ENCODE measurements around the gene BRD4.
"Not testable (repeated sequence)": the region's sequence is repeated elsewhere in the genome, so short reads cannot be mapped to it uniquely, and the experiment has no call there.

The BRD4 gene

GRCh38 chr19:15360015-15360414 is 27.7 kb upstream of the BRD4 start:
- not testable (repeated sequence) for DNase-seq (ENCODE audit: low read depth)

- no peak for DNase-seq (ENCODE audit: low read depth)
These were observed 26.6 kb upstream of the BRD4 start for GRCh38 chr19:15358918-15359317.

- DNase-seq (ENCODE audit: low read depth), result no peak
These were observed 25.6 kb upstream of the BRD4 start for GRCh38 chr19:15357906-15358305.

DNA sequence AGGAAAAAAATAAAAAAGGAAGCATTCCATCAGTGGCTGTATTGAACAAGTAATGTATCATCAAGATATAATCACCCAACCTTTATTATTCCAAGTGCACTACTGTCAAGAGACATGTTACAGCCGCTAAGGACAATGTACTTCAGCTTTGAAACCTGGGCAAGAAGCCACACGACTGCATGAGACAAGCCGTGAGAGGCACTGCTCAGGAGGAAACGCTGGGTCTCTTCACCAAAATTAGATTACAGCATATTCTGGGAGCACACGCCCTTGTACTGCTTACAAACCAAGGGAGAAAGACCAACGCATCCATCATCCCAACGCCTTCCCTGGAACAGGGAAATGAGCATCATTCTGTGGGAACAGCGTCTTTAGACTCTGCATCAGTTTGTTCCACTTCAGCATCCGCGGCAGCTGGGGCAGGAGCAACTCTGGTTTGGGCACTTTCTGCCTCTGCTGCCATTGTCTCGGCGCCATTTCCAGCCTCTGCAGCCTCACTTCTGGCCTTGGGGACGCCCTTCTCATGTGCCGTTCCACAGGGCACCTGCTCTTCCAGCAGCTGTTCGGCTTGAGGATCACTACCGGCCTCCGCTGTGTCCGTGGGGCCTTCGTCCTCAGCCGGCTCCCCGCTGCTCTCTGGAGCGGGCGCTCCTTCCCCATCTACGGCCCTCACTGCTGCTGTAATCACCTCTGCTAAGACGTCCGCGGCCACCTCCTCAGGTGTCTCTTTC is 22.4 kb upstream of the BRD4 start:
- DNase-seq (ENCODE audit: low read depth), result no peak

- DNase-seq (ENCODE audit: low read depth), result no peak
These were observed 21.6 kb upstream of the BRD4 start for GRCh38 chr19:15353908-15354307.

GRCh38 chr19:15352535-15352934 is 20.2 kb upstream of the BRD4 start:
- DNase-seq (ENCODE audit: low read depth), result not testable (repeated sequence)

DNA sequence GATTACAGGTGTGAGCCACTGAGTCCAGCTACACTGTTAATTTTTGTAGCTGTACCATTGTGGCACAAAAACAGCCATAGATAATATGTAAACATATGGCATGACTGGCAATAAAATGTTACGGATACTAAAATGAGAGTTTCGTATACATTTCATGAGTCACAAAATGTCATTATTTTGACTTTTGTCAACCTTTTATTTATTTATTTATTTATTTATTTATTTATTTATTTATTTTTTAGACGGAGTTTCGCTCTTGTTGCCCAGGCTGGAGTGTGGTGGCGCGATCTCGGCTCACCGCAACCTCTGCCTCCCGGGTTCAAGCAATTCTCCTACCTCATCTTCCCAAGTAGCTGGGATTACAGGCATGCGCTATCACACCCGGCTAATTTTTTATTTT is 9.0 kb upstream of the BRD4 start:
- DNase-seq (ENCODE audit: low read depth), result not testable (repeated sequence)

- DNase-seq (ENCODE audit: low read depth), result no peak
These were observed 7.7 kb upstream of the BRD4 start for GRCh38 chr19:15340086-15340485.

- no peak for DNase-seq (ENCODE audit: low read depth)
These were observed 4.9 kb upstream of the BRD4 start for GRCh38 chr19:15337202-15337601.

- DNase-seq (ENCODE audit: low read depth), result not testable (repeated sequence)
These were observed 3.7 kb upstream of the BRD4 start for GRCh38 chr19:15335992-15336391.

GRCh38 chr19:15331419-15332310 is 674 bp downstream of the BRD4 start:
- peak; percentile 40 for DNase-seq (ENCODE audit: low read depth)

- DNase-seq (ENCODE audit: low read depth), result no peak
These were observed 1.4 kb downstream of the BRD4 start for GRCh38 chr19:15330801-15331418.

DNA sequence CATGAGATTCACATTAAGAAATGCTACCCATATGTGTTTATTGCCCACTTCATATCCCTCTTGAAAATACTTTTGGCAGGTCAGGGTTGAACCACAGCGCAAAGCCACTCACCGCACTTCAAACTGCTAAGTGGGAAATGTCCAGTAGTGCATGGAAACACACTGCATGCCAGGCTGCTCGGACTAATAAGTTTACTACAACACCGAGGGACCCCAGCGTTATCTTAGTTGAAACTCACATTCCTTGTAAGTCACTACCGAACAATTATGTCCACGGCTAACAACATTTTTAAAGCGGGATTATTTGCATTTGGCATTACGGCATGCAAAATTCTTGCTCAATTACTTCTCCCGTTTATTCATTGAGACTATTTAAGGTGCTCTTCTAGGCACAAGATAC is 4.0 kb downstream of the BRD4 start:
- DNase-seq (ENCODE audit: low read depth), result no peak

- no peak for DNase-seq (ENCODE audit: low read depth)
These were observed 7.4 kb downstream of the BRD4 start for GRCh38 chr19:15324791-15325519.

DNA sequence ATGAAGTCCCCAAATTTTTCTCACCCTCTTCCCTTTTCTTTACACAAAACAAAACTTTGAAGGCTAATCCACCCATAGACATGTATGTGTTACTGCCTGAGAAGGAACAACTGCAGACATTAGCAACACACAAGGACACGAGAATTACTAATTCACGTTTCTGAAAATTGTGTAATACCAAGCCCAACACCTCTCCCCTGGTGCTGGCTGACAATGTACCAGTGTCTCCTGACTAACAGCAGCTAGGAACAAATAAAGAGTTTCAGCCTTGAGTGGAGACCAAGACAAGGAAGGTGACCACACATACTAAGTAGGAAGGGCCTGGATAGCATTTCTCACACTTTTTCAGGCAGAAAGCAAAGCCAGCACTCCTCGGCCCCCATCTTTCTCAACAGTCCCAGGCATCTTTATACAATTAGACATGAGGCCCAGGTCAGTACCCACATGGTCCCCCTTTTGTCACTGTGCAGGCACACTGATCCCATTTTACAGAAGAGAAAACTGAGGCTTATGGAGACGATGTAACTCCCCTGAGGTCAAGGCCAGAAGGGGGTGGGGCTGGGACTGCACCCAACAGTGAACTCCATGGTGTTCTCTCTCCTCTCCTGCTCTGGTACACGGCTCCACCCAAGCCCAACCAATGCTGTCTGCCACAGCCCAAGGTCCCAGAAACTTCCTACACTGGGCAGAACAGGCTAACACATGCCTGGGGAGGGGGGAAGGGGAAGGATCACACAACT is 8.7 kb downstream of the BRD4 start:
- DNase-seq (ENCODE audit: low read depth), result no peak

DNA sequence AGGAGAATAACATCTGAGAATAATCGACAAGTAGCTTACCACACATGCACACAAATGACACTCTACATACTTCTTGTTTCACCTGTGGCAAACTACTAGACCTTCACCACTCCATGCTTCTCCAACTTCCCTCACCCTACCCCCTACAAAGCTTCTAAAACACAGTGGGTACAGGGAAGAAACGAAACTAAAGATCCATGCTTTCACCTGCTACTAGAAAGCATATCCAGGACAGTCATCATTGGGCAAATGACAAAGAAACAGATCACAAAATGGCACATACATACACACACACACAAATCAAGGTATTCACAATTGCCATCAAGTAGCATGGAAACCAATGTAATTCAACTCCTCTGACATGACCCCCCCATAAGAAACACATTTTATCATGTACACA is 10.6 kb downstream of the BRD4 start:
- no peak for DNase-seq (ENCODE audit: low read depth)

GRCh38 chr19:15320116-15320515 is 12.2 kb downstream of the BRD4 start:
- no peak for DNase-seq (ENCODE audit: low read depth)

GRCh38 chr19:15318241-15318691 is 14.1 kb downstream of the BRD4 start:
- no peak for DNase-seq (ENCODE audit: low read depth)

DNA sequence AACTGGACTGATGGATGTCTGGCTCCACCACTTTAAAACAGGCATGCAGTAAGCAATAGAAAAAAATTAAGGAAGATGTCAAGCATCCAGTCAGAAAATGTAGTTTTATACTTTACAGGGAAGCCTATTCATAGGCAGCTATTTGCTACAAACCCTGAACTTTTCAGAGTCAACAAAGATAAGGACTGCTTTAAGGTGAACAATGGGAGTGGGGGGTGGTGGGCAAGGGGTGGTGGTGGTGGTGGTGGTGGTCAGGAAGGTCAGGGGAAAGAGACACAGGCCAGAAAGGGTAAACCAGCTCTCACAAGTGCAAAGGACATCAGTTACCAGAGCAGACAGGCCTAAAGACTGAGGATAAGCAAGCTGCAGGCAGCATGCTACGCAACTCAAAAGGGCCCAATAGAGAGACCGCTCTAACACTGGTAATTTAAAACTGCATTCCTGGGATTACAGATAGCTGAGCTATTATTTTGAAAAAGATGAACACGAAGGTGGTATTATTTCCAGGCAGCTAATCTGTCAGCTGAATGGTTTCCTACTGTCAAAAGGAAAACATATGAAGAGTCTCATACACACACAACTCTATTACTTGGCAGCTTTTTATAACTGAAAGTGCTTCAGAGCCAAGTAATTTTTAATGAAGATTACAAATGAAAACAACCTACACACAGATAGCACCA is 14.8 kb downstream of the BRD4 start:
- no peak for DNase-seq (ENCODE audit: low read depth)

DNA sequence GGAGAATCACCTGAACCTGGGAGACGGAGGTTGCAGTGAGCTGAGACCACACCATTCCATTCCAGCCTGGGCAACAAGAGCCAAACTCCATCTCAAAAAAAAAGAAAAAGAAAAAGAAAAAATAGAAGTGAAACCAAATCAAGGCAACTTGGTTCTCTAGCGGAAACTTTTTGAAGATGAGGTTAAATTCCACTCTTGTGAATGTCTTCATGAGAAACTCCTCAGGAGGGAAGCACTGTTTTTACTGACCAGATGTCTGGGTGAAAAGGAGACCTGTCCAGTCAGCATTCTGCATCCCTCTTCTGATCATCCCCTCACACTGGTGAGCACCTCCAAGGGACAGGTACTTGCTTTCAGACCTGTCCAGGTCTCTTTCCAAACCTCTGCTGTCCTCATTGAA is 15.8 kb downstream of the BRD4 start:
- no peak for DNase-seq (ENCODE audit: low read depth)

DNA sequence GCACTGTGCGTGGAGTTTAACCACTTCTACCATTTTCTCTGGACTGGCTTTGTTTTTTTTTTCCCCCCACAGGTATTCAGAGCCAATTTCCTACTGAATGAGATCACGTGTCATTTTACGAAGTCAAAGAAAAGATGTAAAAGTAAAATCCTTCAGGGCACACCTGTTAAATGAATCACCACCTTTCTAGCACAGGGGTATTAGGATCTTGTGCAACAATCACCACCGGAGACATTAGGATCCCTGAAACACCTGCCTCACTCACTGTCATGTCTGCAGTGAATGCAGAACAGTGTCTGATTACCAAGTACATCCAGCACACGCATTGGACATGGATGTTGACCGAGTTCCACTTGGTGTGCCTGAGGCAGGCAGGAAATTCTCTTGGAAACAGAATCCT is 17.2 kb downstream of the BRD4 start:
- no peak for DNase-seq (ENCODE audit: low read depth)
